Activated CD4-positive, alpha-beta T cell treated with anti-CD3 and anti-CD28 coated beads, Interleukin-2, Interleukin-6, amounts not matched to agents 100 ng/mL and 50 ng/mL, durations not matched to agents 16 hours and 8 hours (primary cell): Measurements from ENCODE around the gene C1RL.
"Not testable (repeated sequence)": the region's sequence is repeated elsewhere in the genome, so short reads cannot be mapped to it uniquely, and the experiment has no call there.

Experiments used
- DNase-seq: peaks from one replicate; pipeline ENCODE4 v3.0.0-alpha.2; 2020

Gene C1RL

DNA sequence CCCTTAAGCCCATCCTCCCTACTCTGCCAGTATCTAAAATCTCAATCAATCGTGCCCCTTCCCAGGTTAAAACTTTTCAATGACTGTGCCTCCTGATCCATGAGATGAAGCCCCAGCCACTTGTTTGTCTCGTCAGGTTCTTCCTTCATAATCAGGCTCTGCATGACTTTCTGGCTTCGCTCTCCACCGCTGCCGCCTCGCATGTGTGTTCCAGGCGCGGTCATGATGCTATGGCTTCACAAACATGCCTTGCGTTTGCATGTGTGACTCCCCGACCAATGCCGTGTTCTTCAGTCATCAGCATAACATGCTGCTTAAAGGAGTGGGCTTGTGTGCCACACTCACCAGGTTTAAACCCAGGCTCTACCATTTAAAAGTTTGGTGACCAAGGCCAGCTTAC is 5.0 kb upstream of the C1RL start:
- DNase-seq: no peak

DNA sequence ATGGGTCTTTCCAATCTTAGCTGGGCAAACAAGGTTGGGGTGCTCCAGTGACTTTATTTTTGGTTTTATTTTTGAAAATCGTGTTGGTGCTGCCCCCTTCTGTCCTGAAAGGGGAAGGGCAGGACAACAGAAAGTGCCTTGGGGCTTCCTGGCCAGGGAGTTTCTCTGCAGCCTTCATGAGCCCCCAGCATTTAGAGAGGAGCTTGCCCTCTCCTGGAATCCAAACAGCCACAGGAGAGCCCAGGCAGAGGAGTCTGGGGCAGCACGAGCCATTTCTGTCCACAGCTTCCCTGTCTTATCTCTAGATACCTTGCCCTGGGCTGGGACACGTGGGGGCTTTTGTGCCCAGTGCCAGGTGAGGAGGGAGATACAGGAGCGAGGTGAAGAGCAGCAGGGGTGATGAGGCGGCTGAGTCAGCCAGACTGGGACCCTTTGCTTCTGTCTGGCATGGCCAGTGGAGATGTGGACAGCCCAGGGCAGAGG is 4.4 kb upstream of the C1RL start:
- peak; percentile 64 for DNase-seq

DNA sequence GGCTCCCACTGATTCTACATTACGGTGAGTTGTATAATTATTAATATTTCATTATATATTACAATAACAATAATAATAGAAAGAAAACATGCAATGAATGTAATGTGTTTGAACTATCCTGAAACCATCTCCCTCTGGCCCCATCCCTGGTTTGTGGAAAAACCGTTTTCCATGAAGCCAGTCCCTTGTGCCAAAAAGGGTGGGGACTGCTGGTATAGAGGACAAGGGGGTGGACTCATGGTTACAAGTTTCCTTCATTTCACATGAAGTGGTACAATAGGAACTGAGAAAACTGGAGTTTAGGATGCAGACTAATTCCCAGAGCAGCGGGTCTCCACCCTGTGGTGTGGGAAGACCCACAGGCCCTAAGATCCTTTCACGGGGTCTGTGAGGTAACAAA is 3.0 kb upstream of the C1RL start:
- DNase-seq: no peak

DNA sequence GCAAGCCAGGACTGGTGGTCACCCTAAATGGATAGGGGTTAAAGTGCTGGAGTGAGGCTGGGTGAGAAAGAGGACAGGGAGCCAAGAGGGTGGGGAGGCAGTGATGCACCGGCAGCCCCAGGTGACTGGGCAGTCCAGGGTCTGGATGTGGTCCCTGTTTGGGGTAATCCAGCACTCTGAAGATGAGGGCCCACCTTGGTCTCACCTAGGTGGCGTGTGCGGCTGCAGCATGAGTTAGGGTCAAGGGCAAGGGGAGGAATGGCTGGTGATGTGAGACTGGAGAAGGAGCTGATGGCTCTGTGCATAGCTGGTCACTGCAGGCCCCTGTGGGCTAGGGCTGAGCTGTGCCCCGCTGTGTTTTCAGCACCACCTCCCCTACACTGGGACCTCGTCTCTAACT is 1.6 kb upstream of the C1RL start:
- no peak for DNase-seq

DNA sequence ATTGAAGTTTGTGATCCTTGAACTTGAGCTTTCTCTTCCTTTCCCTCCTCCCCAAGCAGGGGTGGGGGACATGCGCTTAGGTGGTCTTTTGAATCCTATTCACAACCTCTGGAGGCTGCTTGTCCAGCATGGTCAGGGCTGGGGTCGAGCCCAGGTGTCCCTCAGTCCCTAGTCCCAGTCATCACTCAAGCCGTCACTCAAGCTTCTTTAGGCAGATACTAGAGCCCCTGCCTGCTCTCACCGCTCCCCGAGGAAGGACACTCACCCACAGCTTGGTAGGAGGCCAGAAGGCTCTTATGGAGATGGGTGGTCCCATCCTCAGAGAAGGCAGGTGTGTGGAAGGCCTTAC is 532 bp upstream of the C1RL start:
- DNase-seq: no peak

DNA sequence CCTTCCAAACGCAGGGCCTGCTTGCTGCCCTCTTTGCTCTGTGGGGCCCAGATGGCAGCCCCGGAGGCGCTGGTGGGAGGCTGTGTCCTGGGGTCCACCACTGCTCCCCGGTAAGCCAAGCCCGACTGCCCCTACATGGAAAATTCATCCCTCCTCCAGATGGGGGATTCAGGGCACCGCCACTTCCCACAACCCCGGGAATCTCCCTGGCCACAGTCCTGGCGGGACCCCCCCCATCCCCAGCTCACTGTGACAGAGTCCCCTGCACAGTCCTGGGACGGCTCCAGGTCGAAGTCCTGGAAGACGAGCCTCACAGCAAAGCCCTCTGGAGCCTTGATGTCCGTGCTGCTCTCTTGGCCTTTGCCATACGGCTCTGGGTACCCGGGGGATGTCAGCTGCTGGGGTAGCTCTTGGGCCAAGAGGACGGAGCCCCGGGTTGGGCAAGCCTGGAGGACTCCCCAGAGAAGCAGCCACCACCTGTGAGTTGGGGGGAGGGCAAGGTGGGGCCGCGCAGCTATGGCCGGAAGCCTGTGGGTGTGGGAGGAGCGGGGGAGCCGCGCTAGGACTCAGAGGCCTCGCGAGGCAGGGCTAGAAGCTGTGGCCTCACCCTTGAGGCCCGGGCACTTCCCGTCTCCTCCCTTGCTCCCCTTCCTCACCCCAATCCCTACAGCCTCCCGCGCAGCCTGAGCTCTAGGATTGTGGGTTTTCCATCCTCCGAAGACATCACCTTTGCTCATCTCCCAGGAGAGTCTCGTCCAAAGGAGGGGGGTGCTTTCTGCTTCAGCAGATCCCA is 815 bp downstream of the C1RL start:
- peak; percentile 90 for DNase-seq

DNA sequence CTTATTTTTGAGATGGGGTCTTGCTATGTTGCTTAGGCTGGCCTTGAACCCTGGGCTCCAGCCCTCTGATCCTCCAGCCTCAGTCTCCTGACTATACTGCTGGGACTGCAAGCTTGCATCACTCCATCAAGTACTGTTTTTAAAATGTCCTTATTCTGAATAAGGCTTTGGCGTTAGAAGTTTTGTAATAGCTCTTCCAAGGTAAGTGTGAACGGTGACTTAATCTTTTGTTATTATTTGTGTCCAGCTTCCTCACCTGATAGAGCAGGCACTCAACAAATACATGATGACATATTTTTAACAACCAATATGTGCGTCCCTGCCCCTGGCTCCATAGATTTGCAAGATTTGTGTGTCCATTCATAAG is 1.4 kb downstream of the C1RL start:
- DNase-seq: peak; percentile 21

DNA sequence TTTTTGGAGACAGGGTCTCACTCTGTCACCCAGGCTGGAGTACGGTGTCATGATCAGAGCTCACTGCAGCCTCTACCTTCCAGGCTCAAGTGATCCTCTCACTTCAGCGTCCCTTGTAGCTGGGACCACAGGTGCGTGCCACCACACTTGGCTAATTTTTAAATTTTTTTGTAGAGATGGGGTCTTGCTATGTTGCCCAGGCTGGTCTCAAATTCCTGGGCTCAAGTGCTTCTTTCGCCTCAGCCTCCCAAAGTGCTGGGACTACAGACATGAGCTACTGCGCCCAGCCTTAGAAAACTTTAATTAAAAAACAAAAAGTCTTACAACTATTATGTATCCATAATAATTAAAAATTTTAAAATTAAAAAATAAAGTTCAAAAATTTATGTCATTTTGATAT is 1.8 kb downstream of the C1RL start:
- not testable (repeated sequence) for DNase-seq

DNA sequence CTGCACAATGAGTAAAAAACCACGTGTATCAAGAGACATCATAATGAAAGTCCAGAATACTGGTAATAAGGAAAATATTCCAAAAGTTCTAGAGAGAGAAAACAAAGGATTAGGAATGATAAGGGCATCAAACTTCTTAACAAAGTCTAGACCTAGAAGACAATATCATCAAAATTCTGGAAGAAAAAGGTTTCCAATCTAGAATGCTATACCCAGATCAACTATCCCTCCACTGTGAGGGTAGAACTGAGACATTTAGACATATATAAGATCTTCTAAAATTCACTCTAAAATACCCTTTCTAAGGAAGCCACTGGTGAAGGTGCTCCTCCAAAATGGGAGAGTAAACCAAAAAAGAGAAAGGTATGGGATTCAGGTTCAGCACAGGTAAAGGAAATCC is 2.9 kb downstream of the C1RL start:
- no peak for DNase-seq

DNA sequence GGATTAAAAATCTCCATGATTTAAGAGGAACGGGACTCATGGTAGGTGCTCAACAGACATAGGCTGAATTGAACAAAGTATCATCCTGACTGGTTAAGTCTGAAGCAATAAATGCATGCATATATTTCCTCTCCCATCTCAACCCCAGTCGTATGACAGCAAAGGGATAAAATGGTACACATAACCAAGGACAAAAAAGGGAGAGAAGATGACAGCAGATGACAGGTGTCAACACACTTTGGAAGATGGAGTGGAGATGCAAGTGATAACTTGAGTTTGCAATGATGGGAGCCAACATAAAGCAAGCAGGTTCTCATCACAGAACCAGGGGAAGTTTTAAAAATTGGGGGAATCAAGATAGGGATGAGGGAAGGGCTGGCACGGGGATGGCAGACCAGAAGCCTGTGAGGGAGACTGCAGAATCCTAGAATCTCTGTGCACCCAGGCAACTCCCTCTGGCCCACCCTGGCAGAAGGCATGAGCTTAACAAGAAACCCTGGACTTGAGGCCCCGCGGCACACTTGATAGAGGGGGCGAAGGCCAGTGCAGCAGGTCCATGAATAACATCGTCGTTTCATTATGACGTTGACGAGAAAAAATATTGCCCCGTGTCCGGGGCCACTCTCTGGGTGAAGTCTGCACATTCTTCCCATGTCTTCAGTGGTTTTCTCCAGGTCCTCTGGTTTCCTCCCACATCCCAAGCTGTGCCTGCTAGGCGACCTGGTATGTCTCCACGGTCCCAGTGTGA is 5.0 kb downstream of the C1RL start:
- no peak for DNase-seq

DNA sequence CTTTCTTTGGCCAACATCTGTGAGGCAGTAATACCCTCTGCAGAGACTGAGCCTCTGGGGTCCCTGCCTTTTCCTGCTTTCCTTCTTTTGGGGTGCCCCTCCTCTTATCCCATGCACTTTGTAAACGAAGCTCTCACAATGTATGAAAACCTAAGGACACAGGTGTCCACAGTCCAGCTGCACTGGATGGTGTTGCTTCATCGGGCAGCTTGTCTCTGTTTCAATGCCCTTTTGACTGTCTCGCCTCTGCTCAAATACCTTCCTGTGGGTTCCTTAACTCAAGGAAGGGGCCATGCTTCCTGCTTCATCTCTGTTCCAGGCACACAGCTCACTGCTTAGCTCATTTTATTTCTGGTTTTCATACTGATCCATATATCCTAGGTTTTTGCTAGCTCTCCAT is 6.4 kb downstream of the C1RL start:
- no peak for DNase-seq

DNA sequence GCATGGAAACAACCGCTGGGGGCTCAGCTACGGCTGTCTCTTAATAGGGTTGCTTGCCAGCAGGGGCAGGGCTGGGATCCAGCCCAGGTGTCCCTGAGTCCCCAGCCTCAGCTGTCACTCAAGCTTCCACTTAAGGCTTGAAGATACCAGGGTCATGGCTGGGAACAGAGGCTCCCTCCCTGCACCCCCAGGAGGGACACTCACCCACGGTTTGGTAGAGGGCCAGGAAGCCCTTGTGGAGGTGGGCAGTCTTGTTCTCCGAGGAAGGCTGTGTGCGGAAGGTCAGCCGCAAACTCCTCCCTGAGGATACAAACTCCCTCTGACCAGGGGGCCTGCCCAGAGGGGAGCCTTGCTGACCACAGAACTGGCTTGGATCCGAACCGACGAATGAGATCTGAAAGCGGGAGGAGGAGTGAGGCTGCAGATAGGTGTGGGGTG is 7.3 kb downstream of the C1RL start:
- no peak for DNase-seq

DNA sequence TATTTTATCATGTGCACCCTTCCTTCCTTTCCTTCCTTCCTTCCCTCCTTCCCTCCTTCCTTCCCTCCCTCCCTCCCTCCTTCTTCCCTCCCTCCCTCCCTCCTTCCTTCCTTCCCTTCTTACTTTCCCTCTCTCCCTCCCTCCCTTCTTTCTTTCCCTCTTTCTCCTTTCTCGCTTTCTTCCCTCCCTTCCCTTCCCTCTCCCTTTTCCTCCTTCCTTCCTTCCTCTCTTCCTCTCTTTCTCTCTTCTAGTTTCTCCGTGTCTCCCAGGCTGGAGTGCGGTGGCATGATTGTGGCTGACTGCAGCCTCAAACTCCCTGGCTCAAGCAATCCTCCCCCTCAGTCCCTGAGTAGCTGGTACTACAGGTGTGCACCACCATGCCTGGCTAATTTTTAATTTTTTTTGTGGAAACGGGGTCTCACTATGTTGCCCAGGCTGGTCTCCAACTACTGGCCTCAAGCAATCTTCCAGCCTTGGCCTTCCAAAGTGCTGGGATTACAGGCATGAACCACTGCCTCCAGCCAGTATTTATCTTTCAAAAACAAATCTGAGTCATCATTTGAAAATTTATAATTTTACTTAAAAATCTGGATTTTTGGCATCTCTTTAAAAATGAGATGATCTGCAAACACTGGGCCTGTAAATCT is 7.8 kb downstream of the C1RL start:
- DNase-seq: no peak

DNA sequence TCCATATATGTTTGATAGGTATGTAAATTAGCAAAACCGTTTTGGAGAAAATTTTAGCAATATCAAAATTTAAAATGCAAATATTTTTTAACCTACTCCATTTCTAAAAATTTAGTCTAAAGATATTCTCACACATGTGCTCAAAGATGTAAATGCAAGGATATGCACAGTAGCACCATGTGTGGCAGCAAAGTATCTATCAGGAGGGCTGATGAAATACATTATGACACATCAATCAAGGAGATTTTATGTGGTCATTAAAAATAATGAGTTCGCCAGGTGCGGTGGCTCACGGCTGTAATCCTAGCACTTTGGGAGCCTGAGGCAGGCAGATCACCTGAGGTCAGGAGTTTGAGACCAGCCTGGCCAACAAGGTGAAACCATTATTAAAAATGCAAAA is 8.8 kb downstream of the C1RL start:
- DNase-seq: no peak

DNA sequence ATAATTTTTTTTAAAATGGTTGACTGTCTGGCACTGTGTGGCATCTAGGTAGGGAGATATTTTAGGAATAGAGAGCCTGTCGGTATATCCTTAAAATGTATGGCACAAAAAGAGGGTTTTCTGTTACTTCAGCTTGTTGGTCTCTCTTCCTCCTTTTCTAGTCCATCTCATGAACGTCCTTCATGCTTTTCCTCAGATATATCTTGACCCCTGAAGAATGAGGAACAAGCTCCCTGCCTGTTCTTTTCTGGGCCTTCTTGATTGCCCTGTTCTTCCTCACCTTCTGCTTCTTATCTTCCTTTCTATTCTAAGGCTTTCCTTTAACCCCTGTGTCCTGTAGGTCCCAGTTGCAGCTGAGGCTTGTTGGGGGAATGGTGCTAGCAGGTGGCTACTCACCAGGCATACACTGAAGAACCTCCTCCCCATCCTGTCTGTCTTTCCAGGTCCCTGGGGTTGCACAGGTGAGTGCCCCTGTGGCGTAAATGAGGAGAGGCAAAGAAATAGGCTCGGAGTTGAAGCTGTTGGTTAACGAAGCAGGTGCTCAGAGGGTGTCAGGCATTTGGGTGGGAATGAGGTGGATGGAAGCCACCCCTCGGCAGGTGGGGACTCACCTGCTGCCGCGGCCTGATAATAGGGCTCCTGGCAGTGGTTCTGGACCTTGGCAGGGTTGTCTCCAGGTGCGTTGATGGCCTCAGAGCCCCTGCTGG is 9.6 kb downstream of the C1RL start:
- DNase-seq: no peak

DNA sequence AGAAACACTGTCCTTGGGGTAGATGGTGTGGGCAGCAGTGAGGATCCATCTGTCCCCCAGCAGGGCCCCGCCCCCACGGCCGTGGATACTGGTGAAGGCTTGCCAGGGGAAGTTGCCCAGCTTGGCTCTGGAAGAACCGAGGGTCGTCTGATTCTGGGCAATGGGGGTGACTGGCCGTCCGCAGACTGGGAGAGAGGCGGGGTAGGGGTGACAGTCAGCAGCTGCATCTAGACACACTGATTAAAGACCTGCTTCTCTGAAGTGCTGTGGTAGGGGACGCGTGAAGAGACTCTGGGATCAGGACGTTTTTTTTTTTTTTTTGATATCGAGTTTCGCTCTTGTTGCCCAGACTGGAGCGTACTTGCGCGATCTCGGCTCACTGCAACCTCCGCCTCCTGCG is 12.0 kb downstream of the C1RL start:
- DNase-seq: no peak

DNA sequence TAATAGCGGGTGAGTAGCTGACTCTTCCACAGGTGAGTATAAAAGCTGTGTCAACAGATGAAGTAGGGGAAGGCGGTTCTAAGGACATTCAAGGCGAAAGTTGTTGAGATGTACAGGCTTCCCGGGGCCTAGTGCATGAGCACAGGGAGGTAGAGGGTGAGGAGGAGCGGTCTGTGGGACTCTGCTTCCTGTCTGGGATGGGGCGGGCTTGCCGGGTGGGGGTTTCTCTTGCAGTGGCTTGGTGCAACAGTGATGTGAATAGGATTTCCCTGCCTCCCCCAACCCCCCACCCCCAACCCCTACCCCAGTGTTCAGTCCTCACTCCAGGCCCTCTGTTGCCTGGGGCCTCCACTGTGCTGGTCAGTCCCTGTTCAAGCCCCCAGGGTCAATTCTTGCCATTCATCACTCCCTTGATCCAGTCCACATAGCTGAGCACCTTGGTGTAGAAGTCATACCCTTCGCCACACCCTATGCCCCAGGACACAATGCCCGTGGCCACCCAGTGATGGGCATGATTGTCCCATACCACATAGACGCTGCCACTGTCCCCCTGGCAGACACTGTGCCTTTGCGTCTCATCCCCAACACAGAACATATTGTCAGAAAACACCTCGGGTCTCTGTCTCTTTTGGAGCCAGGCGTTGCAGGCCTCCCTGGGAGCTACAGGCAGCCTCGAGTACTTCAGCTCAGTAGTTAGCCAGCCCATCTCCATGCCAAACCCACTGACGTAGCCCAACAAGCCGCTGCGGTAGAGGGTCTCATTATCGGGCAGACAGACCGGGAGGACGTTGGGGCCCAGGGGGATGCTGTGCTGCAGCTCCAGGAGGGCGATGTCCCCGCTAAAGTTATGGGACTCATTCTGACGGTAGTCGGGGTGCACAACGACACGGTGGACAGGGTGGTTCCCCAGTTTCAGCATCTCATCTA is 12.7 kb downstream of the C1RL start:
- DNase-seq: no peak

DNA sequence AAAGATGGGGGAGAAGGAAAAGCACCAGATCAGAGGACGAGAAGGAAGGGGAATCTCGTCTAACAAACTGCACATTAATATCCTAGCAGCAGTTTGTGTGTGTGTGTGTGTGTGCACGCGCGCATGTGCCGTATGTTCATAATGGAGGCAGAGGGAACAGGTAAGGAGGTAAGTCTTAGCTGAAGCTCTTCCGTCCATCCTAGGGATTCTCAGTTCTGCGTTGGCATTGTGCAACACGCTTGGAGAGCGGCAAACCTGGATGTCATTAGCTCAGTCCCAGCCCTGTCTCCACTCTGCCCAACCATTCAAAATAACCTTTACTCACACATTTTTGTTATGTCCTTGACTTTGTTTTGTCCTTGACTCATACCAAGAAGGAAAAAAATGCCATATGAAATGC is 15.1 kb downstream of the C1RL start:
- no peak for DNase-seq

DNA sequence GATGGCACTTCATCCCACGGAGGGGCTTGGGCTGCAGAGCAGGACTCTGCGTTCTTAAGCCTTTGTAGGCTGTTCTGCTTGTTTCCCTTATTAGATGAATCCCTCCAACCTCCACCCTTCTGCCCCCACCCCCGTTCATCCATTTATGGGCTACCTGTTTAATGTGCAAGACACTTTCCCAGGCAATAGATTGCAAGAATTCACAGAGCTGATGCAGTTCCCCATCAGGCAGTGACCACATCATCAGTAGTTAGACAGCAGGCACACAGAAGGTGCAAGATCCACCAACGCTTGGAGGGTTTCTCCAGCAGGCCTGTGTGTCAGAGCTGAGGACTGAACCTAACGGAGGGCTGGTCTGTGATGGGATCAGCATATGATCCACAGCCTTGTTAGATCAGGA is 15.5 kb downstream of the C1RL start:
- DNase-seq: no peak

DNA sequence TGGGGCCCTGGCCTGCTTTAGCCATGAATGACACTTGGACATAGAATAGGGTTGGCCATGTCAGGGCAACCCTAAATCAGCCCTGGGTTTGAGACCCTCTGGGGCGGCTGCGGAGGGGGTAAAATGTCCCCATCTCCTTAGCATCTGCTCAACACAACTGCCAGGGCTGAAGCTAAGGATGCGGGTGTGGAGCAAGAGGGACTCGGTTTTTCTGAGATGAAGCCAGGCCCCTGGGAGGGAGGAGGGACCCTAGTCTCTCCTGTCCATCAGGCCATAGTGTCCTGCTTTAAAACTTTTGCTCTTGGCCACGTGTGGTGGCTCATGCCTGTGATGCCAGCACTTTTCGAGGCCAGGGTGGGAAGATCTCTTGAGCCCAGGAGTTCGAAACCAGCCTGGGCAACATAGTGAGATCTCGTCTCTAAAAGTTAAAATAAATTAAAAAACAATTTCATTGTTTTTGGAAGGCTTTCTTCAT is 16.0 kb downstream of the C1RL start:
- no peak for DNase-seq

DNA sequence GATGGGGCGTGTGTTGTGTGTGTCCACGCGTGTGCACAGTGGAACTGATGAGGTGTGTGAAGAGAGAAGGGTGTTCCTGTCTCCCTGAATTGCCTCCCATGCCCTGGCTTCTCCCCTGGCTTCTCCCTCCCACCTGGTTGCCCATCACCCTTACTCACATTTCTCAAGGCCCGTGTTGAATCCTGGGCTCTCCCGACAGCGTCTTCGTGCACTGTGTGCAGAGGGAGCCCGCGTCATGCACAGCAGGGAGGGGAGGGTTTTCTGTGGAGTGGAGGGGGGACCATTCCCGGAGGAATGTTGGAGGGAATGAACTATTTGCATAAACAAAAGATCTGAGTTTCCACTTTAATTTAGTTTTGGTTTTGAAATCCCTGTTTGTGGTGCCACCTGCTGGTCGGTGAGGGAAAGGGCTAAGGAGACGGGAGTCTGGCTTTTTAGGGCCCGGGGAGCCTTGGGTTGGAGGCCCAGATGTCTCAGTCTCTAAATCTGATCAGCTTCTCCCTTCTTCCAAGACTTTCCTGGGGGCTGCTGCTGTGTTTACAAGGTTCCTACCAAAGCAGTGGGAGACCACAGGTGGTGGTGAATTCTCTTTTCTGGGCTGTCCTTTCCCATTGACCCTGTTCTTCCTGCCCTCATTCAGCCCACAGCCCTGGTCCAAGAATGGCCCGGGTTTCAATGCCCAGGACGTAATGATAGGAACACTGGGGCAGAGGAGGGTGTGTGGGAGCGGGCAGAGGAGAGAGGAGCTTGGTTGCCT is 16.6 kb downstream of the C1RL start, which contains the start of gene C1R:
Gene C1R (minus strand): TSS at position 217 of the 757 bp plus-strand sequence. CDS start 57 bp downstream, at position 160.
- peak; percentile 70 for DNase-seq
